ACHN (cell line): ENCODE measurements around the gene RAB34.

Experiments
- DNase-seq: peaks from one replicate; pipeline ENCODE4 v3.0.0-alpha.2; 2015
- in situ Hi-C: cut with HindIII; loops from 2 replicates; pipeline ENCODE4 v1.10.0; 2017; ENCODE audit warnings: low sequenced_read_pairs, low pct_ligation_motif_present, low pct_unique_long_range_greater_than_20kb

Gene RAB34

DNA sequence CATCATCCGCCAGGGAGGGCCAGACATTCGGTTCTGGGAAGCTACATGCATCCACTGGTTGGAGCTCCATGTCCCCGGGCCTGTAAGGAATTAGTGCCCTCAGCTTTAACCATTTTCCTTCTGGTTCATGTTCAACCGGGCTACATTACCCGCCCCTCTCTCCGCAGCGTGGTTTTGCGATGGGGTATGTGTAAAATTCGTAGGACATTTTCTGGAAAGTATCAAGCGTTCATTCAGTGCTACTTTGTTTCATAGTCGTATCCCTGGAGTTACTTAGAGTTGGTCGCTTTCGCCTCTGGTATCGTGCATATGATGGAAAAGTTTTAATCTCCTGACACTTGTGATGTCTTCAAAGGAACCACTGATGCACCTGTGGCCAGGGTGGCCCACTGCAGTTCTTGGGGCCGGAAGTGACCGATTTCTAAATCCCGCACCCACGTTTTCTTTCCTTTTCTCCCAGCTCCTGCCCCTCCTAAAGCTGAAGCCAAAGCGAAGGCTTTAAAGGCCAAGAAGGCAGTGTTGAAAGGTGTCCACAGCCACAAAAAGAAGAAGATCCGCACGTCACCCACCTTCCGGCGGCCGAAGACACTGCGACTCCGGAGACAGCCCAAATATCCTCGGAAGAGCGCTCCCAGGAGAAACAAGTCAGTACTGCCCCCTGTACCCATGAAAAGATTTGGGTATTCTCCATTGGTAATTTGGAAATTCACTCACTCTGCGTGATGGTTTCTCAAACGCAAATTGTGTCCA lies 2.8 kb upstream of the RAB34 start:
- in situ Hi-C loops = no loop called here
- no peak for DNase-seq

DNA sequence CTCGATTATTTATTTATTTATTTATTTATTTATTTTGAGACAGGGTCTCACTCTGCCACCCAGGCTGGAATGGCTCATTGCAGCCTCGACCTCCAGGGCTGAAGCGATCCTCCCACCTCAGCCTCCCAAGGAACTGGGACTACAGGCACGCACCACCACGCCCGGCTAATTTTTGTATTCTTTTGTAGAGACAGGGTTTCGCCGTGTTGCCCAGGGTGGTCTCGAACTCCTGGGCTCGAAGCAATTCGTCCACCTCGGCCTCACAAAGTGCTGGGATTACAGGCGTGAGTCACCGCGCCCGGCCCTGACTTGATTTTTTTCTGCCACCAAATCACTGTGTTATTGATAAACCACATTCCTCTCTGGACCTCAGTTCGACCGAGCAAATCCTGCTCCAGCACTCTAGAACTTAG lies 1.4 kb upstream of the RAB34 start:
- no peak for DNase-seq
- in situ Hi-C loops = no loop called here

DNA sequence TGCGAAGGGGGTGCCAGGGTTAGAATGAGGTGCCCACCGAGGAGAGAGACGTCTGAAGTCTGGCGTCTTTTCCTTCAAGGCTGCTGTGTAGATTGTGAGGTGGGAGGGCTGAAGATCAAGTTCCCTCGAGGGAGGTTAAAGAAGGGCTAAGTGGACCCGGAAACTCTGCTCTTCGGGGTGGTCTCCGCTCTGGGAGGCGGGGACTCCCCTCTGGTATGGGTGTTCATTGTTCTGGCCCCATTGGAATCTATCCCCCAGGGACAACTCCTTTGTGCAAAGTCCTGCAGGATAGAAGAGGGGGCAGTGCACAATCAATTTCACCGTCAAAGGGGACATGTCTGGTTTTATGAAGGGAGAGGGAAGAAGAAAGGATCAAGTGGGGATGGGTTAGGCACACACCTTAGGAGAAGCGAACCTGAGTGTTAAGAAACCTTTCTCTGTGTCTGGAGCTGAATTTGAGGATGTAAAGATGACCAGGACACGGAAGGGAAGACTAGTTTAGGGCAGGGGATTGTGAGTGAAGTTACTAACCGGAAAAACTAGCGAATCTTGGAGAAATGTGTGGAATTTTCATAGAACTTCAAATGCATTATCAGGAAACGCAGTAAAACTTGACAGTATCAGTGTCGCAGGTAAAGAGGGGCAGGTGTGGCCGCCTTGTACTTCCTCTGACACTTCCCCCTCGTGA lies 809 bp upstream of the RAB34 start:
- in situ Hi-C loops = no loop called here
- no peak for DNase-seq

DNA sequence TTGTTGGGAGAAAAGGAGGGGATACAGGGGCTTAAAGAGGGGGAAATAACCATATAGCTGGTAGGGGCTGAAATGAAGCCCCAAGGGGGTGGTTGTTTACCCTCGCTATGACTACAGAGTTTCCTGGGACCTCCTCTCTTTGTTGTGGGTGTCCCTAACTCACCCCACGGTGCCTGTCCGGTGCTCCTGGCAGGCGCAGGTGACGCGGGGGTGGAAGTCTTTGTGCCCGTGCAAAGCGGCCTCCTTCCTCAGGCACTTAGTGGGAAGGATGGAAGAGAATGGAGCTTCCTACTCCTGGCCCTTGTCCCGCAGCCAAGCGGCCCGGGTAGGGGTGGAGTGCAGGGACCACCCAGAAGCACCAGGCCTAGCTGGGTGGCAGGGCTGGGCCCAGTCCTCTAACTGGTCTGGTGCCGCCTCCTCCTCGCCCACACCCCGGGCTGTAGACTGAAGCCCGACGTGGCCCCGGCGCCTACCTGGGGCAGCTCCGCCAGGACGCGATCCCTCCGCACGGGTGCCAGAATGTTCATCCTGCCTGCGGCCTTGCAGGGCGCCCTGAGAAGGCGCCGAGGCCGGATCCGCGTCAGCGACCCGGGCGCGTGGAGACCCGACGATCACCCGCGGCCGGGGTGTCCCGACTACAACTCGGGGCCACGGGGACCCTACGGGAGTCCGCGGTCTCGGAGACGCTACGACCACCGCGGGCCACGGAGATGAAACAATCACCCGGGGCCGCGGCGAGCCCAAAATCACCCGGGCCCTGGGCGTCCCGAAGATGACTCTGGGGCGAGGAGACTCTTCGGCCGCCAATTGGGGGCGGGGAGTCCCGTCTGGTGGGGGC lies 709 bp downstream of the RAB34 start:
- in situ Hi-C loops = no loop called here
- DNase-seq = peak; percentile 56

DNA sequence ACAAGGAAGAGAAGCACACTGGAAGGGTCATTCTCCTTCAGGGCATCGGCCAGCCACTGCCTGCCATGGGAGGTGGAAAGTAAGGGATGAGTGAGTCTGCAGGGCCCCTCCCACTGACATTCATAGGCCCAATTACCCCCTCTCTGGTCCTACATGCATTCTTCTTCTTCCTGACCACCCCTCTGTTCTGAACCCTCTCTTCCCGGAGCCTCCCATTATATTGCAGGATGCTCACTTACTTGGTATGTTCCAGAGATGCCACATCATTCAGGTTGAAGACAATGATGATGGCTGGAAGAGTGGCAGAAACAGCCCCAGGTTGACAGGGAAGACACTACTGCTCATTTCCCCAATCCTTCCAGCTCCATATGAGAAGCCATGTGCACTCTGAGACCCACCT lies 2.5 kb downstream of the RAB34 start:
- in situ Hi-C loops = no loop called here
- no peak for DNase-seq

DNA sequence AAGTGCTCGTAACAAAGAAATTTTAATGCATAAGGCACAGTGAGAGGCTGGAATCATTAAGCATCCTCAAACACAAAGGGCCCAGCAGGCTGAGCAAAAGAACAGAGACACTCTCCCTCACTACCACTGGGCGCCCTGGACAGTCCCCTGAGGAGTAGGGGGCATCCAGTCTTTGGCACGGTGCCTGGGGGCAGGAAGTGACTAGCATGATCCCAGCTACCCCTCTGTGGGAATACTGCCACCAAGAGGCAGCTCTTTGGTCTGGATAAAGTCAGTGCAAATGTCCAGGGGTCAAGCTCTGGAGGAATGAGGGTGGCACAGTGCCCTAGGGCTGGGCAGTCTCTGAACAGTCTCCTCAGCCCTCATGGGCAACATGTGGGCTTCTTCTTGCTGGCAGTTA lies 3.4 kb downstream of the RAB34 start:
- DNase-seq = no peak
- in situ Hi-C loops = no loop called here

DNA sequence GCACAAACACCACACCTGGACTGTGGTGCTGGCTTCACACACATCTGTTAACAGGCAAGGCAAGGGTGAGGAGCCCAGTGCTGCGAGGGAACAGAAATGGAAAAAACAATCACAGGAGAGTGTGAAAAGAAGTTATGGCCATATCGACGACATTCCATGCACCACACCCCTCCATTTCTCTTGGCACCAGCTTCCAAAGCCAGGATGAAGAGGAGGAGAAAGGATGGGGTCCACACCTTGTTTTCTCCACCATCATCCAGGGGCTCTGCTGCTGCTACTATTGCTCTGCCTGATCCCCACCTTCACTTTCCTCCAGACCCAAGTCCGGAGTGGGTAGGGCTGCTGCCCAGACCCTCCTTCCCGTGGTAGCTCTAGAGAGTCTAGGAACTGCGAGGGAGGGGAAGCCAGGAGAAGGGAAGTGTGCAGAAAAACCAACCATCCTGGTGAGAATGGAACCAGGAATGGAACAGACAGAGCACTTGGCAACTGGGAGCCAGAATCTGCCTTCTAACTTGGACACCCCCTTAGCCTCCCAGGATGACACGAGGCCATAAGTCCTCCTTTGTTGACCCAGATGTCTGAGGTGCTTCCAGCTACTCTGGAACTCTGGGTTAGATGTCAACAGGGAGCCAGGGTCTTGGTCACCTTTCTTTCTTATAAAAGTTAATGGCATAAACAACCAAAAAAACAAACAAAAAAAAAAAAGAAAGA lies 4.8 kb downstream of the RAB34 start:
- DNase-seq = no peak

DNA sequence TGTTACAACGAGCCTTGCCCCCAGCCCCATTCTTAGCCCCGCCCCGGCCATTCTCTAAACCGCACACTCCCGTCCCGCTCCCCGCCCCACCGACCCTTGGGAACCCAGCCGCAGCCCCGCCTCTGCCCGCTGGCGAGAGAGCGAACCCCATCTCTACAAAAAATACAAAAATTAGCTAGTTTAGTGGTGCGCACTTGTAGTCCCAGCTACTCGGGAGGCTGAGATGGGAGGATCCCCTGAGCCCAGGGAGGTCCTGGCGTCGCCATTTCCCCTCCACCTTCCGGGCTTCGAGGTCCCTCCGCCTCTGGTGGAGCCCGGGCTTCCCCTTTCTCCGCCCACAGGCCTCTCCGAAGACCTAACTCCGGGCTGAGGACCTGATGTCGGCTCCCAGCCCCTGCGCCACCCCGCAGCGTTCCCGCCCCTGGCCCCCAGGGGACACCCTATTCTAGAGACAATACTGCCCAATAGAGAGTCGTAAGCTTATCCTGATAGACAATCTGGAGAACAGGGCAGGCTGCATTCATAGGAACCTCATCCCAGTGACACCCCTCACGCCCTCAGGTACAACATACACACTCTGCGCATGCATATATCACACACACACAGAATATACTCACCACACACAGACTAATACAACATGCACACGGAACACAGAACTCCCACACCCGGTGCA lies 5.5 kb downstream of the RAB34 start:
- no peak for DNase-seq
- in situ Hi-C loops = no loop called here

More for the DNA sequence above, 4.8 kb downstream of the RAB34 start:
- in situ Hi-C loops = no loop called here

DNA sequence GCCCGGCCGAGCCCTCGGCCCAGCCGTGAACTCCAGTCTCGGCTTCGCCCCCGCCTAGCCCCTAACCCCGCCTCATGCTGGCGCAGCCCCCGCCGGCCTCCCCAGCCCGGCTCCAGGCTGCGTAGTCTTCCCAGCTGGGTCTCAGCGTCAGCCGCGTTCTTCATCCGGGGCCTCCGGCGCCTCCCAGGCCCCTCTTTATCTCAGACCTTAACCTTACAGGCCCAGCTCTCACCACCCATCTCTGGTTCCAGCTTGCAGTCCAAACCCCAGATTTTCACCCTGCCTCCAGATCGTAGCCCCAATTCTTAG lies 6.0 kb downstream of the RAB34 start, which contains the start of gene PROCA1:
TSS of gene PROCA1 (minus strand) at position 166 of the 309 bp plus-strand sequence. CDS start 228 bp downstream, outside the sequence.
- DNase-seq = no peak
- in situ Hi-C loops = no loop called here

DNA sequence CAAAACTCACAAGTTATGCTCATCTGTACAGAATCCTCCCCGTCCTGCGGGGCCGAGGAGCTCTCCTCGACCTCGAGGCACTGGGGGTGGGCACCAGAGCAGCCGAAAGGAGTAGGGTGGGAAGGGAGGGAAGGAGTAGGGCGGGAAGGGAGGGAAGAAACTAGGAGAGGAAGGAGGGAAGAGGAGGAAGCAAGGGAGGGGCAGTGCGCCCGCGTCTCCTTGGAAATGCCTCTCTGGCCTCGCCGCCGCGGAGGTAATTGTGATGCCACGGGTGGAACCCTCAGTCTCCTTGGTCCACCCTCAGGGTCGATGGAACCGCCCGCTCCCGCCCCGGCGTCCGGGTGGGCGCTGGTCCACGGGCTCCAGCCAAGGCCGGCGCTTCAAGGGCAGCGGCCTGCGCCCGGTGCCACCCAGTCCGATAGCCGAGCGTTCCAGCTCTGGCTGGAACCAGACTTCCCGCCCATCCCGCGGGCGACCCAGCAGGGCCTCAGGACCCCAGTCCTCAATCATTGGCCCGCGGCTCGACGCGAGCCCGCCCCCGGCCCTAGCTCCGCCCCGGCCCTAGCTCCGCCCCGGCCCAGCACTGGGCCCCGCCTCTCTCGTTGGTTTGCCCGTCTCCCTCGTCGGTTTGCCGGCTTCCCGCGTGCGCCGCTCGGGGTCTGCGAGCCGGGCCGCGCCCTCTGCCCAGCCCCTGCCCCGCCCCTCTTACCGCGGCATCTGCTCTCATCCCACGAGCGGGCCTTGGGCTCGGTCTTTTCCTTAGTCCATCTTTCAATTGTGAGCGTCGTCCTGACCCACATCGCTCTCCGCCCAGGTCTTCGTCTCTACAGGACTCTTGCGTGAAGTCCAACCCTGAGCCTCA lies 6.6 kb downstream of the RAB34 start:
- in situ Hi-C loops = no loop called here

DNA sequence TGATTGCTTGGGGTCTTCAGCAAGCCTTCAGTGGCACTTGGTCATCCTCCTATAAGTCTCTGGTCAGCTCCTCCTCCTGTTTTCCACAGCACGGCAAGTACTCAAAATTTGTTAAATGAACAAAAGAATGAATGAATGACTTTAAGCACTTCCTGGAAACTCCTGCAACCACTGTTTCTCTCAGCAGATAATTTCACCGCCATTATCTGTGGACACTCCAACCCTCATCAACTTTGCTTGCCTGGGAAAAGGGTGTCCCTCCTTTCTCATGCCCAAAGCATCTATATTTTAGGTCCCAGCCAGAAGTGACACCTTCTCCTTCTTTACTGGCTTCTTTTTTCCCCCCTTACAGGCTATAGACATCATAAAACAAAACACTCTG lies 10.3 kb downstream of the RAB34 start:
- in situ Hi-C loops = no loop called here
- no peak for DNase-seq

More for the DNA sequence above, 6.6 kb downstream of the RAB34 start:
- DNase-seq = peak; percentile 90

DNA sequence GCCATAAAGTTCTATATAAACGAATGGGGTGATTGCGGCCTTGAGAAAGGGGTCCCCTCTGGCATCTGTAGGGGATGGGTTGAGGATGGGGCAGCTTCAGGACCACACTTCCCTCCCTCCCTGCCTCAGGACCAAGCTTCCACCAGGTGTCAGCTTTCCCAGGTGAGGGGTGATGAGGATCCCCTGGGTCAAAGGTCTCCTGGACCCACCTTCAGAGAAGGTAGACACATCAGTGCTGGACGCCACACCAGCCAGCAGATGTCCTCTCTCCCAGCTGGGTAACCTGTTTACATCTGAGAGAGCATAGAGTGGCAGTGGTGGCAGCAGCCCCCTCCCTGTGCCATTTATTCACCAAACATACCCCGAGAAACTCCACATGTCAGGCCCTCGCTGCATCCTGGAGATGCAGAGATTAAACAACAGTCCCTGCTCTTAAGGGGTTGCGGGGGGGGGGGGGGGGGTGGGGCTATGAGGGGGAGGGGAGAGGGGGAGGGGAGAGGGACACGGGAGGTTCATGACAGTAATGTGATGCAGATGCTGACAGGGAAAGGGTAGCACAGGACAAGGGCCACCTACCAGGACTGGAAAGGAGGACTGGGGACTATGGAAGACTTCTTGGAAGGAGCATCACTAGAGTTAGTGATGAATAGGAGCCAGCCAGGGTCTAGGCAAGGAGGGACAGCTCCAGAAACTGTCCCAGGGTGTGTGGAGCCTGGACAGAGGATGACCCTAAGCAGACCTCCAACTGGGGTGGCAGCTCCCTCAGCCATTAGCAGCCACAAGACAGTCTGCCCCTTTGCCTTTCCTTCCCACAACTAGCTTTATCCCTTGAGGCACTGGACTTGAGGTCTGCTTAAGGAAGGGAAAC lies 11.0 kb downstream of the RAB34 start:
- DNase-seq = no peak
- in situ Hi-C loops = no loop called here

DNA sequence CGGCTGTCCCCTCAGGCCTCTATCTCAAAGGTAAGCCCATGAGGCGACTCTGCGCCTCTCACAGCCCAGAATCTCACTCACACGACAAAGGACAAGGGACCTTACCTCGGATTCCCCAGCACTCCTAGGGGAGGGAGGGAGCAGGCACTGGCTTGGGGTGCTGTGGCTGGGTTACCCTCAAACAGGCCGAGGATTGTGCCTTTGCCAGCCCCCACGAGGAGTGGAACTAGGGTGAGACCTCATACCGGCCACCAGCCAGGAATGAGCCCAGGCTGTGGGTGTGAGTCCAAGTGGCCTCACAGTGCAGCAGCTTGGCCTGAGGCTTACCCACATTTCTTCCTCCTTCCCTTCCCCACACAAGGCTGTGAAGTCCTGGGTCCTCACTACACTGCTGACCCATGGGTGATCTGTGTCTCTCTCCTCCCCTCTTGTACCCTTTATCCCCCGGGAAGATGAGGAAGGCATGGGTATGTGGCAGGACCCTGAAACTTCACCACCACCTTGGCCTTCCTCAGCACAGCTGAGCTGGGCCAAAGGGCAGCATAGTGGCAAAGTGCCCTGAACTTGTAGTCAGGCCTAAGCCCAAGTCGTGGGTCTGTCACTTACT lies 11.8 kb downstream of the RAB34 start:
- DNase-seq = no peak
- in situ Hi-C loops = no loop called here

DNA sequence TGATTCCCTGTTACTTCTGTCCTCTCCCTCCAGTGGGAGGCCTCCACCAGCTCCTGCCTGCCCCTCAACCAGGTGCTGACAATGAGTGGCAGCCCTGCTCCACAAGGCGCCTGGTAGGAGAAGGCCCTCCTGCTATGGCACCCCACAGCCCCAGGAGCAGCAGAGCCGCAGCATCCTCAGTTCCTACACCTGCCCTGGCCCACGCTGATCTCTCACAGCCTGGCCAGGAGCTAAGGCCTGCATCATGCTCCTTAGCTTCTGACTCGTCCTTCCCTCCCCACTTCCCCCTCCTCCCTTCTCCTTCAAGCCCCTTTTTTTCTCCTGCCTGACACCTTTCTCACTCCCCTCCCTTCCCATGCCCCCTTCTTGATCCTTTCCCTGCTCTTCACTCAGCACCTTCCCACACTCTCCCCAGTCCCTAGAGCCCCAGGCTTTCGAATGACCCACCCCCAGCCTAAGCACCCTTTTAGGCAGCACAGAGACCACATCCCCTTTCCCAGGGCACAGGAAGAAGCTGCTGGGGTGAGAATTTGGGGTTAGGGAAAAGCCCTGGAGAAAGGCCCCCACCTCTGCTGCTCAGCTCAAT lies 12.5 kb downstream of the RAB34 start:
- in situ Hi-C loops = no loop called here
- no peak for DNase-seq

DNA sequence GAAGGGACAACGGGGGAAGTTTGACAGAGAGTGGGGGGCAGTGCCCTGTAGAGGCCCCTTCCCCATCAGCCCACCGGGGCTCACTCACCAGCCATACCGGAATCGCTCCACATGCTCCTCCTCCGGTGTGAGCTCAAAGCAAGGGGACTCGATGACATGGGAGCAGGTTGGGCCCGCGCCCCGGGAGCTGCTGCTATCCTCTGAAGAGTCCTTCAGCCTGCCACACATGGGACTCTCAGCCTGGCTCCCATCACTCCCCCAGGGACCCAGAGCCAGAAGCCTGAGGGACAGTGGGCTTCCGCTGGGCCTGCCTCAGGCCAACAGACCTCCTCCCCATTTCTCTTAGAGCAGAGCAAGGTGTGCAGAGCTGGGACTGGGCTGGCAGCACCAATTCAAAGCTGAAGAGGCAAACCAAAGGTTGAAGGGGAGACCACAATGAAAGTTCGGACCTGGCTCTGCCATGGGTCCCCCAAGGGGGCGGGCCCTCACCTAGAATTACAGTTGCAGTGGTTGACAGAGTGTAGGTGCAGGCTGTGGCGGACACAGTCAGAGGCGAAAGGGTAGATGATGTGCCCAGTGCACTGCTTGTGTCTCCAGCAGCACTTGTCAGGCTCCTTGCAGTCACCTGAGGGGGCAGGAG lies 13.3 kb downstream of the RAB34 start:
- in situ Hi-C loops = no loop called here
- no peak for DNase-seq
